ENCODE data around the gene AATF. TPM values are rescaled to one million over a fixed set of nuclear protein-coding genes. Genes with fewer than 3 reads are reported as not detected.

Gene AATF
- total RNA-seq, 1 donor from 2014 or later, result 22.5 TPM

DNA sequence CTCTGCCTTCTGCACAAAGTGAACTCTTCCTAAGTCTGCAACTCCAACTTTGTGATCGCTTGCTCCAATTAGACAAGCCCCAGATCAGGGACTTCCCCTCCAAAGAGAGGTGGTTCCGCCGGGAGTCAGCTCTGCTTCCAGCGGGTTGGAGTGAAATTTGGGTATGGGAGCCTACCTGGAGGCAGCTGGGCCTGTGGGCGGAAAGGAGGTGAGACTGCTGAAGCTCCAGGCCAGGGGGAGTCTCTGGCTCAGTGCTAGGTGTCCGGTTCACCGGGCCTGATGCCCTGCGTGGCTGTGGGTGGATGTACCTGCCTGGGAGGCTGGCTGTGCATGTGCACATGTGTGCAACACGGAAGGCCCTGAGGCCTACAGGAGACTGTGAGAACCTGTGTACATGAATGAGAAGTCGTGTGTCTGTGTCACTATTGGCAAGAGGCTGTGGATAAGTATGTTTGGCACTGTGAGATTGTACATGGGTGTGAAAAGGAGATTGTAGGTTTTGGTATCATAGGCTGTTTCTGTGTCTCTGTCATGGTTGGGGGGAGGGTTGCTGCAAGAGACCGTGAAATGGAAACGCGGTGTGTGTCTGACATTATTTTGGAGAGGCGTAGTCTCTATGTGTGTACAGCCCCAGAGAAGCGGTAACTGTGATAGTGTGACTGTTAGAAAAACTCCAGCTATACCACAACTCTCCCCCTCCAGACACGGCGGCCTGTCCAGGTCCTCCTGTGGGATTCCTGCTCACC lies 7.3 kb upstream of the AATF start:
- peaks cover 23% of the 10 kb centered on the region for H3K9me3 Mint-ChIP-seq (ENCODE audit: unreplicated experiment)
- H3K27me3 Mint-ChIP-seq (ENCODE audit: unreplicated experiment), result peaks cover 48% of the 10 kb centered on the region
- peaks cover 9% of the 10 kb centered on the region for H3K4me1 Mint-ChIP-seq (ENCODE audit: low read depth, unreplicated experiment)
- H3K27ac Mint-ChIP-seq (ENCODE audit: unreplicated experiment), result no peak overlapping the region
- TF ChIP-seq CTCF (IDR thresholded peaks at IDR 0.05; ENCODE audit: partially characterized antibody, unreplicated experiment), result no peak
- no peaks in the 10 kb centered on the region for H3K36me3 Mint-ChIP-seq (ENCODE audit: unreplicated experiment)
- no peak for DNase-seq
- H3K4me3 Mint-ChIP-seq (ENCODE audit: unreplicated experiment), result peak overlapping the region; percentile 25

DNA sequence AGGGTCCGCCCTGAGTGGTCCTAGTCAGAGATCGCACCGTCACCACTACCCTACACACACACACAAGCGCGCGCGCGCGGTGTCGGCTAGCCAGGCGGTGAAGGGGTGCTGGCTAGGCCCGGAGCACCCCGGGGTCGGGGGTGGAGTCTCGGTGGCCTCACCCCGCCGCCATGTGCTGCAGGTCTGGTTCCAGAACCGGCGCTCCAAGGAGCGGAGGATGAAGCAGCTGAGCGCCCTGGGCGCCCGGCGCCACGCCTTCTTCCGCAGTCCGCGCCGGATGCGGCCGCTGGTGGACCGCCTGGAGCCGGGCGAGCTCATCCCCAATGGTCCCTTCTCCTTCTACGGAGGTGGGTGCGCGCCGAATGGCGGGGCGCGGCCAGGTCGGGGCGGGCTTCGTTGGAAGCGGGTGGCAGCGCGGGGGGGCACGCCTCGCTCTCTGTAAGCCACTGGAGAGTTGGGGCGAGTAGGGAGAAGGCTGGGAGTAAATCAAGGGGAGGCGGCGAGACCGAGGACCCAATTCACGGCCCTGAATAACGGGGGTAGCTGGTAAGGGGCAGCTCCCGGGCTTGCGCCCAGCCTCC lies 6.6 kb upstream of the AATF start:
- no peak for TF ChIP-seq CTCF (IDR thresholded peaks at IDR 0.05; ENCODE audit: partially characterized antibody, unreplicated experiment)
- DNase-seq, result peak; percentile 53
- H3K36me3 Mint-ChIP-seq (ENCODE audit: unreplicated experiment), result no peaks in the 10 kb centered on the region
- H3K4me3 Mint-ChIP-seq (ENCODE audit: unreplicated experiment), result peak overlapping the region; percentile 25
- H3K9me3 Mint-ChIP-seq (ENCODE audit: unreplicated experiment), result peaks cover 23% of the 10 kb centered on the region
- H3K4me1 Mint-ChIP-seq (ENCODE audit: low read depth, unreplicated experiment), result peaks cover 9% of the 10 kb centered on the region
- H3K27me3 Mint-ChIP-seq (ENCODE audit: unreplicated experiment), result peaks cover 52% of the 10 kb centered on the region
- no peak overlapping the region for H3K27ac Mint-ChIP-seq (ENCODE audit: unreplicated experiment)

DNA sequence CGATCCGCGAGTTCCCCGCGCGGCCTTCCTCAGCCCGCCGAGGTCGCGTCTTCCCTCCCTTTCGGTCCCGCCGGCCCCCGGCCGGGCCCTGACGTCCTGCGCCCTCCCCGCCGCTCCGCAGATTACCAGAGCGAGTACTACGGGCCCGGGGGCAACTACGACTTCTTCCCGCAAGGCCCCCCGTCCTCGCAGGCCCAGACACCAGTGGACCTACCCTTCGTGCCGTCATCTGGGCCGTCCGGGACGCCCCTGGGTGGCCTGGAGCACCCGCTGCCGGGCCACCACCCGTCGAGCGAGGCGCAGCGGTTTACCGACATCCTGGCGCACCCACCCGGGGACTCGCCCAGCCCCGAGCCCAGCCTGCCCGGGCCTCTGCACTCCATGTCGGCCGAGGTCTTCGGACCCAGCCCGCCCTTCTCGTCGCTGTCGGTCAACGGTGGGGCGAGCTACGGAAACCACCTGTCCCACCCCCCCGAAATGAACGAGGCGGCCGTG lies 6.1 kb upstream of the AATF start:
- peak; percentile 29 for DNase-seq
- Mint-ChIP-seq H3K27me3 (ENCODE audit: unreplicated experiment) (peaks cover 49% of the 10 kb centered on the region), H3K27ac (ENCODE audit: unreplicated experiment) (no peak overlapping the region), H3K9me3 (ENCODE audit: unreplicated experiment) (peaks cover 21% of the 10 kb centered on the region), H3K36me3 (ENCODE audit: unreplicated experiment) (no peaks in the 10 kb centered on the region), H3K4me3 (ENCODE audit: unreplicated experiment) (no peak overlapping the region), H3K4me1 (ENCODE audit: low read depth, unreplicated experiment) (peaks cover 8% of the 10 kb centered on the region)
- TF ChIP-seq CTCF (IDR thresholded peaks at IDR 0.05; ENCODE audit: partially characterized antibody, unreplicated experiment), result no peak

- peaks cover 50% of the 10 kb centered on the region for H3K27me3 Mint-ChIP-seq (ENCODE audit: unreplicated experiment)
- H3K4me1 Mint-ChIP-seq (ENCODE audit: low read depth, unreplicated experiment), result peaks cover 5% of the 10 kb centered on the region
Measured at GRCh38 chr17:36943250-36944191, 5.2 kb upstream of the AATF start.

More at GRCh38 chr17:36943250-36944191, 5.2 kb upstream of the AATF start:
- no peak for TF ChIP-seq CTCF (IDR thresholded peaks at IDR 0.05; ENCODE audit: partially characterized antibody, unreplicated experiment)
- DNase-seq, result peak; percentile 27
- no peak overlapping the region for H3K27ac Mint-ChIP-seq (ENCODE audit: unreplicated experiment)
- H3K4me3 Mint-ChIP-seq (ENCODE audit: unreplicated experiment), result peak overlapping the region; percentile 31
- peaks cover 20% of the 10 kb centered on the region for H3K9me3 Mint-ChIP-seq (ENCODE audit: unreplicated experiment)
- H3K36me3 Mint-ChIP-seq (ENCODE audit: unreplicated experiment), result no peaks in the 10 kb centered on the region
